Mucosa of descending colon (tissue), 3 donors: ENCODE results near the gene CDKAL1. TPM values are rescaled to one million over a fixed set of nuclear protein-coding genes. Genes with fewer than 3 reads are reported as not detected.

Source experiments
- ATAC-seq: fragments of 200-7000 bp; cut with Tn5 transposase; one replicate; pipeline ENCODE4 v1.9.1; 2020; ENCODE audit warnings: mild to moderate bottlenecking, moderate library complexity
- DNase-seq, 3 donors: peaks; one replicate each; pipeline ENCODE4 v3.0.0-alpha.2; 2020
- H3K36me3 ChIP-seq: fragments of 200-600 bp; one replicate; pipeline ENCODE4 v1.8.0; 2021; ENCODE audit warnings: low read depth, mild to moderate bottlenecking
- H3K4me1 ChIP-seq: fragments of 200-600 bp; one replicate; pipeline ENCODE4 v1.8.0; 2021; ENCODE audit warnings: low read depth, mild to moderate bottlenecking
- H3K4me3 ChIP-seq: fragments of 200-600 bp; one replicate; pipeline ENCODE4 v1.8.0; 2021; ENCODE audit warnings: mild to moderate bottlenecking
- H3K9me3 ChIP-seq: fragments of 200-600 bp; one replicate; pipeline ENCODE4 v1.8.0; 2021; ENCODE audit warnings: mild to moderate bottlenecking
- CTCF ChIP-seq: fragments of 200-600 bp; IDR thresholded peaks from one replicate; pipeline ENCODE4 v1.8.0; 2022; ENCODE audit warnings: antibody characterized with exemption, mild to moderate bottlenecking
- intact Hi-C, 2 donors: fragments of 100-400 bp; cut with DNase I in 1 of 2; cut with micrococcal nuclease in 1 of 2; formaldehyde crosslinking; loops; one replicate each; pipeline versions ENCODE4 v1.11.0 to v1.11.1; 2022; cut with DNase I, micrococcal nuclease
- total RNA-seq, 3 donors: library from RNA; stranded (reverse); fragmentation: NEBNext Ultra II Directional in 2 of 3; extraction: Animal tissue kit (Norgen Biotek cat#: 25700) in 2 of 3; gene quantifications; one replicate each; pipeline versions ENCODE4 v1.2.1 to v1.2.4, GENCODE V29; 2021 to 2023
- donor health status: DM: no; HTN: no; CAD: no; lungs with moderate emphysema.
- donor health status: DM: no; HTN: no; CAD: no.
- donor health status: DM: no; HTN: yes; CAD: no.

Gene CDKAL1
- total RNA-seq, 3 donors from 2014 or later, result 13.4 to 15.5 (median 15.3) TPM

- Histone ChIP-seq H3K36me3 (no peaks in the 10 kb centered on the region), H3K4me3 (no peak overlapping the region), H3K9me3 (peaks cover 5% of the 10 kb centered on the region), H3K4me1 (no peaks in the 10 kb centered on the region)
- no peak for DNase-seq
- TF ChIP-seq CTCF, result no peak
- intact Hi-C loops, result no loop called here
- ATAC-seq, result no peak
Observed at GRCh38 chr6:21070620-21071019, 536.4 kb downstream of the CDKAL1 start.

- DNase-seq, result no peak
- no peaks in the 10 kb centered on the region for H3K4me1 ChIP-seq
- H3K36me3 ChIP-seq, result no peaks in the 10 kb centered on the region
- intact Hi-C loops, result no loop called here
- no peak overlapping the region for H3K4me3 ChIP-seq
- no peak for ATAC-seq
- TF ChIP-seq CTCF, result no peak
- H3K9me3 ChIP-seq, result peaks cover 5% of the 10 kb centered on the region
Observed at GRCh38 chr6:21071780-21072468, 537.7 kb downstream of the CDKAL1 start.

DNA sequence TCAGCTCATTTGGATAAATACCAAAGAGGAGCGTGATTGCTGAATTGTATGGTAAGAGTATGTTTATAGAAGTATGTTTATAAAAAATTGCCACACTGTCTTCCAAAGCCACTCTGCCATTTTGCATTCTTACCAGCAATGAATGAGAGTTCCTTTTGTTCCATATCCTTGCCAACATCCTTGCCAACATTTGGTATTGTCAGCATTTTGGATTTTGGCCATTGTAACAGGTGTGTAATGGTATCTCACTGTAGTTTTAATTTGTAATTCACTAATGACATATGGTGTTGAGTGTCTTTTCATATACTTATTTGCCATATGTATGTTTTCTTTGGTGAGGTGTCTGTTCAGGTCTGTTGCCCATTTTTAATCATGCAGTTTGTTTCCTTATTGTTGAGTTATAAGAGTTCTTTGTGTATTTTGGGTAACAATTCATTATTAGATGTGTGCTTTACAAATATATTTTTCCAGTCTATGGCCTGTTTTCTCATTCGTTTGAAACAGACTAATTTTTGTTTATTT lies 539.1 kb downstream of the CDKAL1 start:
- TF ChIP-seq CTCF, result no peak
- Histone ChIP-seq H3K36me3 (no peaks in the 10 kb centered on the region), H3K4me1 (no peaks in the 10 kb centered on the region), H3K9me3 (peaks cover 5% of the 10 kb centered on the region), H3K4me3 (no peak overlapping the region)
- intact Hi-C loops, result no loop called here
- no peak for ATAC-seq
- no peak for DNase-seq

DNA sequence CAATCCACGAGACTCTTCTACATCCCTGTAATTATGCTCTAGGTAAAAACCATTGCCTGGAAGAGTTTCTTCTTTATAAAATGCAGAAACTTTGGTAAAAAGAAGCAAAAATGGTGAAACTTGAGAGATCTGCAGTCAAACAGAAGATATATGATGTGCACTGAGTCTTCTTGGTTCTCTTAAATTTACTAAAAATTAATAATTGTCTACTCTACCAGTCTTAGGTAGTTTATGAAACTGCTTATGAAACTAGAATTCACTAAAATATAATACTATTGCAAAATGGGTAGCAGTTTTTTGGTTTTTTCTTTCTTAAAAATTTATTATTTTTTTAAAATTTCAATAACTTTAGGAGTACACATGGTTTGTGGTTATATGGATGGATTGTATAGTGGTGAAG lies 540.2 kb downstream of the CDKAL1 start:
- ATAC-seq, result no peak
- H3K9me3 ChIP-seq, result peaks cover 5% of the 10 kb centered on the region
- TF ChIP-seq CTCF, result no peak
- no peak overlapping the region for H3K4me3 ChIP-seq
- intact Hi-C loops, result no loop called here
- H3K4me1 ChIP-seq, result no peaks in the 10 kb centered on the region
- no peaks in the 10 kb centered on the region for H3K36me3 ChIP-seq
- no peak for DNase-seq

GRCh38 chr6:21075986-21076385 lies 541.7 kb downstream of the CDKAL1 start:
- peaks cover 5% of the 10 kb centered on the region for H3K9me3 ChIP-seq
- TF ChIP-seq CTCF, result no peak
- ATAC-seq (no peak), DNase-seq (no peak)
- intact Hi-C loops, result no loop called here
- H3K36me3 ChIP-seq, result no peaks in the 10 kb centered on the region
- no peak overlapping the region for H3K4me3 ChIP-seq
- no peaks in the 10 kb centered on the region for H3K4me1 ChIP-seq
